Adrenal gland (tissue), 12 donors: ENCODE measurements around the gene KRTAP12-1. TPM values are rescaled to one million over a fixed set of nuclear protein-coding genes. Genes with fewer than 3 reads are reported as not detected.

Experiments used
- DNase-seq, 7 donors: peaks; one replicate each; pipeline ENCODE4 v3.0.0-alpha.2; 2019 to 2020
- H3K27ac ChIP-seq, 5 donors: fragments of 200-600 bp; sonication (generic) in 4 of 5; 1 replicate in 3 of 5; 2 replicates in 2 of 5; pipeline versions ENCODE4 v1.5.1 to v1.8.0; 2016 to 2020; ENCODE audit warnings: mild to moderate bottlenecking in 1 of 5
- H3K27me3 ChIP-seq: fragments of 200-600 bp; 2 replicates; pipeline ENCODE4 v1.8.0; 2021
- H3K36me3 ChIP-seq, 2 donors: fragments of 200-600 bp; replicated peaks in 1 of 2; 1 replicate in 1 of 2; 2 replicates in 1 of 2; pipeline versions ENCODE4 v1.5.1 to v1.8.0; 2018 to 2022
- H3K4me1 ChIP-seq, 2 donors: fragments of 200-600 bp; replicated peaks in 1 of 2; 1 replicate in 1 of 2; 2 replicates in 1 of 2; pipeline versions ENCODE4 v1.5.1 to v1.8.0; 2018 to 2021
- H3K4me3 ChIP-seq, 4 donors: fragments of 200-600 bp; sonication (generic) in 3 of 4; one replicate each; pipeline ENCODE4 v1.5.1; 2016 to 2018
- H3K9me3 ChIP-seq, 3 donors: fragments of 200-600 bp; sonication (generic) in 1 of 3; replicated peaks in 1 of 3; 1 replicate in 2 of 3; 2 replicates in 1 of 3; pipeline versions ENCODE4 v1.5.1 to v1.8.0; 2016 to 2021
- CTCF ChIP-seq, 6 experiments: fragments of 450-650 bp in 4 of 6; fragments of 200-600 bp in 2 of 6; sonication (generic) in 1 of 6; IDR thresholded peaks; 1 replicate in 5 of 6; 2 replicates in 1 of 6; pipeline versions ENCODE4 v1.5.1 to v1.8.0; 2016 to 2021; ENCODE audit warnings: antibody characterized with exemption in 6 of 6, mild to moderate bottlenecking in 2 of 6, moderate library complexity in 1 of 6
- POLR2A ChIP-seq, 2 donors: fragments of 450-650 bp; IDR thresholded peaks; one replicate each; pipeline ENCODE4 v1.6.1; 2017; ENCODE audit warnings: antibody characterized with exemption in 2 of 2, mild to moderate bottlenecking in 2 of 2, moderate library complexity in 1 of 2
- WGBS, 4 donors: extraction: QIAGEN DNeasy Blood & Tissue Kit in 2 of 4; methylation state at CpG; one replicate each; pipeline versions ENCODE4 v1.1.5 to v1.1.7; 2013 to 2017; 5-methylcytosine and 5-hydroxymethylcytosine counted together
- intact Hi-C, 2 donors: fragments of 100-400 bp; cut with DNase I; formaldehyde crosslinking; loops; one replicate each; pipeline versions ENCODE4 v1.14.1 to v1.15.0; 2022 to 2023
- polyA plus RNA-seq, 3 donors: library from polyadenylated mRNA; stranded (reverse); fragments of 200-250 nt in 2 of 3; fragments of 350-450 nt in 1 of 3; fragmentation: Illumina TruSeq in 1 of 3; extraction: RNeasy Lipid Tissue Mini Kit (QIAGEN cat#74804) in 1 of 3; gene quantifications; one replicate each; pipeline ENCODE4 v1.2.3, GENCODE V29; 2013 to 2014
- total RNA-seq, 9 donors: library from RNA; depleted of rRNA in 4 of 9; stranded (reverse); fragments of >200 nt in 4 of 9; fragments of 120-200 nt in 1 of 9; fragmentation: NEBNext Ultra II Directional in 1 of 9; extraction: Animal tissue kit (Norgen Biotek cat#: 25700) in 1 of 9; gene quantifications; one replicate each; pipeline versions ENCODE4 v1.1.0 to v1.2.4, GENCODE V29; 2013 to 2023
- donor health status: healthy with polysubstance abuse.
- donor health status: Bipolar disorder and iron deficiency.
- donor health status: DM: yes; HTN: yes; CAD: no.
- donor health status: DM: no; HTN: no; CAD: no.
- donor health status: DM: no; HTN: no; CAD: no.
- donor health status: DM: yes; HTN: yes; CAD: no.

The KRTAP12-1 gene
- total and polyA plus RNA-seq, 12 donors, result not detected

- intact Hi-C loops, result no loop called here
- 89 to 91% (median 90%) methylated on average over 13 of the region's 13 CpGs for WGBS, 4 donors
- Histone ChIP-seq H3K9me3 (no peaks in the 10 kb centered on the region), H3K4me3 (no peak overlapping the region), H3K36me3 (no peaks in the 10 kb centered on the region), H3K4me1 (no peaks in the 10 kb centered on the region), H3K27ac (no peak overlapping the region), H3K27me3 (no peaks in the 10 kb centered on the region)
- TF ChIP-seq CTCF (IDR thresholded peaks at IDR 0.05) (no peak), POLR2A (IDR thresholded peaks at IDR 0.05) (no peak)
- peak in 1 of 7 donors; percentile 35 for DNase-seq
These were observed 4.1 kb downstream of the KRTAP12-1 start for GRCh38 chr21:44677881-44678280.

- Histone ChIP-seq H3K27me3 (no peaks in the 10 kb centered on the region), H3K36me3 (no peaks in the 10 kb centered on the region), H3K4me1 (no peaks in the 10 kb centered on the region), H3K9me3 (no peaks in the 10 kb centered on the region), H3K4me3 (no peak overlapping the region), H3K27ac (no peak overlapping the region)
- intact Hi-C loops, result no loop called here
- no peak for DNase-seq
- 93 to 100% (median 95%) methylated on average over 1 of the region's 1 CpG for WGBS, 4 donors
- TF ChIP-seq POLR2A (IDR thresholded peaks at IDR 0.05) (no peak), CTCF (IDR thresholded peaks at IDR 0.05) (no peak)
These were observed 10.1 kb downstream of the KRTAP12-1 start for GRCh38 chr21:44671911-44672310.

GRCh38 chr21:44670642-44671432 lies 11.1 kb downstream of the KRTAP12-1 start:
- Histone ChIP-seq H3K9me3 (no peaks in the 10 kb centered on the region), H3K27ac (no peak overlapping the region), H3K4me1 (no peaks in the 10 kb centered on the region), H3K36me3 (no peaks in the 10 kb centered on the region), H3K27me3 (no peaks in the 10 kb centered on the region), H3K4me3 (no peak overlapping the region)
- DNase-seq, result peak in 1 of 7 donors; percentile 17
- intact Hi-C loops, result no loop called here
- 62 to 92% (median 72%) methylated on average over 2 to 3 of the region's 3 CpGs for WGBS, 4 donors
- TF ChIP-seq CTCF (IDR thresholded peaks at IDR 0.05) (no peak), POLR2A (IDR thresholded peaks at IDR 0.05) (no peak)

- no peak for TF ChIP-seq CTCF (IDR thresholded peaks at IDR 0.05)
- no peak for TF ChIP-seq POLR2A (IDR thresholded peaks at IDR 0.05)
- intact Hi-C loops, result no loop called here
- WGBS, 4 donors, result 67 to 79% (median 68%) methylated on average over 1 of the region's 1 CpG
These were observed 14.4 kb downstream of the KRTAP12-1 start for GRCh38 chr21:44667612-44668011.

More at GRCh38 chr21:44667612-44668011, 14.4 kb downstream of the KRTAP12-1 start:
- Histone ChIP-seq H3K4me3 (no peak overlapping the region), H3K36me3 (no peaks in the 10 kb centered on the region), H3K4me1 (no peaks in the 10 kb centered on the region), H3K27me3 (no peaks in the 10 kb centered on the region), H3K9me3 (no peaks in the 10 kb centered on the region), H3K27ac (no peak overlapping the region)
- DNase-seq, result no peak
